ENCODE measurements around the gene FGD4. TPM values are rescaled to one million over a fixed set of nuclear protein-coding genes. Genes with fewer than 3 reads are reported as not detected.

Gene FGD4
- total and polyA plus RNA-seq, 2 of the 4 experiments (the other 2 are of a cell fraction): 2.1 to 8.8 TPM

DNA sequence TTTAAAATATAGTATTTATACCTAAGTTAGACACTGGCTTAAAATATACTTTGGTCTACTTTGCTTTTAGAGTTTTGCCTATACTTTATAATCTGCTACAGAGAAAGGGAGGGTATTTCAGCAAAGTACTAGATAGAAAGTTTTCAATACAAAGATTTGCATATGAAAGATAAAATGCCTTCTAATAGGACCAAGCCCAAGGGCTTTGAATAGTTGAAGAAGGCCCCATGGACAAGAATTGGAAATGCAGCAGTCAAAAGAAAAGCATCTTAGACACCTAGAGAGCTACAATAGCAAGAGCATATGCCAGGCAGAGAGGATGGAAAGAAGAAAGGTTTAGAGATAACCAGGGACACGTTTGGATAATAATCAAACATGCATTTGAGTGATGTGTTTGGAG is 196.7 kb downstream of the FGD4 start:
- H3K56ac ChIP-seq (ENCODE audit: extremely low read depth, insufficient read depth, low read length): no peak overlapping the region
- H2BK120ac ChIP-seq (ENCODE audit: low read depth, low read length): no peak overlapping the region
- no peak overlapping the region for H2BK20ac ChIP-seq (ENCODE audit: low read depth, low read length)
- no peaks in the 10 kb centered on the region for H4K20me1 ChIP-seq (ENCODE audit: insufficient read depth, low read length)
- H4K91ac ChIP-seq (ENCODE audit: insufficient read depth, low read depth, low read length): no peak overlapping the region
- ChIA-PET POLR2A (ENCODE audit: unreplicated experiment) (no interaction called here), CTCF (no interaction called here)
- H3K4me1 ChIP-seq (ENCODE audit: control insufficient read depth, insufficient read depth, low read length): peaks cover 1% of the 10 kb centered on the region; the same call in 1 of the 2 replicates
- no peak overlapping the region for H3K27ac ChIP-seq (ENCODE audit: insufficient read depth, low read length)
- peaks cover 5% of the 10 kb centered on the region; the same call in 1 of the 2 replicates for H3K36me3 ChIP-seq (ENCODE audit: control insufficient read depth, insufficient read depth, low read length)
- H2BK5ac ChIP-seq (ENCODE audit: low read depth, low read length, poor library complexity, severe bottlenecking): no peak overlapping the region
- H2AK9ac ChIP-seq (replicated peaks; ENCODE audit: low read depth, low read length, poor library complexity): no peak overlapping the region
- no peak overlapping the region for H2BK15ac ChIP-seq (ENCODE audit: low read depth, low read length)
- H3K79me1 ChIP-seq (ENCODE audit: low read depth in 1 of 2, low read length in 2 of 2): peaks cover 0 to 15% of the 10 kb centered on the region in 2 experiments; a peak in 2 of 4 replicates
- H4K5ac ChIP-seq (ENCODE audit: low read depth, low read length): no peak overlapping the region
- dilution Hi-C loops (cut with HindIII; ENCODE audit: low sequenced_read_pairs, unreplicated experiment): no loop called here
- intact Hi-C loops (cut with micrococcal nuclease): no loop called here
- no peak overlapping the region for H3K9ac ChIP-seq (ENCODE audit: low read depth, low read length)
- in situ Hi-C loops (cut with MboI; ENCODE audit: low sequenced_read_pairs): no loop called here
- no peak overlapping the region for H3K4me3 ChIP-seq (ENCODE audit: insufficient read depth, low read depth, low read length)
- no peak overlapping the region for H3K23ac ChIP-seq (ENCODE audit: low read depth, low read length)
- H3K14ac ChIP-seq (replicated peaks; ENCODE audit: low read depth, low read length): no peak overlapping the region
- H3K4me2 ChIP-seq (ENCODE audit: low read depth, low read length): no peak overlapping the region
- no peak overlapping the region for H2AFZ ChIP-seq (replicated peaks; ENCODE audit: low read length, poor library complexity)
- H3K9me3 ChIP-seq (ENCODE audit: control insufficient read depth, insufficient read depth, low read length): no peaks in the 10 kb centered on the region
- no TSS peak for BruUV-seq (replicated peaks)
- no peak overlapping the region for H4K8ac ChIP-seq (ENCODE audit: low read depth in 2 of 2, low read length in 2 of 2)
- H3K9me1 ChIP-seq (ENCODE audit: insufficient read depth, low read length): peaks cover 6% of the 10 kb centered on the region; the same call in 1 of the 2 replicates
- H3K27me3 ChIP-seq (ENCODE audit: control insufficient read depth, insufficient read depth, low read length): no peaks in the 10 kb centered on the region
- H2AK5ac ChIP-seq (ENCODE audit: low read depth, low read length): no peak overlapping the region
- H3K4ac ChIP-seq (ENCODE audit: low read depth, low read length): no peak overlapping the region
- TF ChIP-seq, protein P1, sequence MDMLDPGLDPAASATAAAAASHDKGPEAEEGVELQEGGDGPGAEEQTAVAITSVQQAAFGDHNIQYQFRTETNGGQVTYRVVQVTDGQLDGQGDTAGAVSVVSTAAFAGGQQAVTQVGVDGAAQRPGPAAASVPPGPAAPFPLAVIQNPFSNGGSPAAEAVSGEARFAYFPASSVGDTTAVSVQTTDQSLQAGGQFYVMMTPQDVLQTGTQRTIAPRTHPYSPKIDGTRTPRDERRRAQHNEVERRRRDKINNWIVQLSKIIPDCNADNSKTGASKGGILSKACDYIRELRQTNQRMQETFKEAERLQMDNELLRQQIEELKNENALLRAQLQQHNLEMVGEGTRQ (IDR thresholded peaks at IDR 0.05; ENCODE audit: low read depth, low read length): no peak
- TF ChIP-seq RAD21 (IDR thresholded peaks at IDR 0.05; ENCODE audit: low read length): no peak
- TF ChIP-seq NFE2L2 (IDR thresholded peaks at IDR 0.05; ENCODE audit: low read depth, low read length): no peak
- TF ChIP-seq, protein P2, sequence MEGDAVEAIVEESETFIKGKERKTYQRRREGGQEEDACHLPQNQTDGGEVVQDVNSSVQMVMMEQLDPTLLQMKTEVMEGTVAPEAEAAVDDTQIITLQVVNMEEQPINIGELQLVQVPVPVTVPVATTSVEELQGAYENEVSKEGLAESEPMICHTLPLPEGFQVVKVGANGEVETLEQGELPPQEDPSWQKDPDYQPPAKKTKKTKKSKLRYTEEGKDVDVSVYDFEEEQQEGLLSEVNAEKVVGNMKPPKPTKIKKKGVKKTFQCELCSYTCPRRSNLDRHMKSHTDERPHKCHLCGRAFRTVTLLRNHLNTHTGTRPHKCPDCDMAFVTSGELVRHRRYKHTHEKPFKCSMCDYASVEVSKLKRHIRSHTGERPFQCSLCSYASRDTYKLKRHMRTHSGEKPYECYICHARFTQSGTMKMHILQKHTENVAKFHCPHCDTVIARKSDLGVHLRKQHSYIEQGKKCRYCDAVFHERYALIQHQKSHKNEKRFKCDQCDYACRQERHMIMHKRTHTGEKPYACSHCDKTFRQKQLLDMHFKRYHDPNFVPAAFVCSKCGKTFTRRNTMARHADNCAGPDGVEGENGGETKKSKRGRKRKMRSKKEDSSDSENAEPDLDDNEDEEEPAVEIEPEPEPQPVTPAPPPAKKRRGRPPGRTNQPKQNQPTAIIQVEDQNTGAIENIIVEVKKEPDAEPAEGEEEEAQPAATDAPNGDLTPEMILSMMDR (conservative IDR thresholded peaks at IDR 0.05; ENCODE audit: low read depth, low read length): no peak
- TF ChIP-seq CEBPB (IDR thresholded peaks at IDR 0.05; ENCODE audit: low read depth, low read length): no peak
- TF ChIP-seq MAFK (IDR thresholded peaks at IDR 0.05; ENCODE audit: low read depth, low read length): no peak
- no peak for TF ChIP-seq POLR2A (IDR thresholded peaks at IDR 0.05; ENCODE audit: low read depth, low read length)
- H3K18ac ChIP-seq (ENCODE audit: low read depth, low read length): no peak overlapping the region
- DNase-seq (no peak), ATAC-seq (ENCODE audit: low read depth) (no peak)
- 29% methylated on average over 1 of the region's 1 CpG; no CpG with 5 or more reads in 1 of the 2 experiments for WGBS, 2 experiments (ENCODE audit: extremely low coverage in 2 of 2, insufficient read length in 1 of 2)

All from IMR-90 (cell line).